Hematopoietic multipotent progenitor cell treated with erythropoietin and hydrocortisone succinate and interleukin-3 and kit ligand, for 6 days (in vitro differentiated cells): ENCODE measurements around the gene ADGRD1.
A peak's percentile ranks its signal among the peaks of the same experiment; 100 is the strongest.
"Not testable (repeated sequence)": the region's sequence is repeated elsewhere in the genome, so short reads cannot be mapped to it uniquely, and the experiment has no call there.

ENCODE experiments used
- DNase-seq: peaks from one replicate; pipeline ENCODE4 v3.0.0-alpha.2; 2015

ADGRD1 gene

GRCh38 chr12:131106349-131106941 is 152.7 kb downstream of the ADGRD1 start:
- DNase-seq = no peak

DNA sequence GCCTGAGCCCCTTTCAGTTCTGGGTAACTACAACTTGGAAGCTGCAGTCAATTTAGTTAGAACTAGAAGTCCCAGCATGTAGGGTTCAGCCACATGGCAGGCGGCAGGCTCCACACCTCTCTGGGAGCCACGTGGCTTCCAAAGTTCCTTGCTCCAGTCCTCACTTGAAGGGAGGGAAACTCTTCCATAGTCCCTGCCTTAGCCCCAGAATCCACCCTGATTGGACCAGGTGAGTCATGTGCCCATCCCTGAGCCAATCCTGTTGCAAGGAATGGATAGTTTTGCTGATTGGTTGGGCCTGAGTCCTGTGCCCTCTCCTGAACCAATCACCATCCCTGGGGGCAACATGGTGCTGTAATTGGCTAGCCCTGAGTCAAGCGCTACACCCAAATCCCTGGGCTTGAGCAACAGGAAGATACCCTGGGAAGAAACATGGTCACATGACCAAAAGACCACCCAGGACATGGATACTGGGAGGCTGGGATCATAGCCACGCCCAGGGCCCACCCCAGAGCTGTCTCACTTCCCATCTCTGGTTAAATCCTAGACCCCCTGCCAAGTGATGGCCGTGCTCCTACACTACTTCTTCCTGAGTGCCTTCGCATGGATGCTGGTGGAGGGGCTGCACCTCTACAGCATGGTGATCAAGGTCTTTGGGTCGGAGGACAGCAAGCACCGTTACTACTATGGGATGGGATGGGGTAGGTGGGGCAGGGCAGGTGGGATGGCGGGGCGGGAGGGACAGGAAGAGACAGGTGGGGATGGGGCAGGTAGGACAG is 154.7 kb downstream of the ADGRD1 start:
- no peak for DNase-seq

DNA sequence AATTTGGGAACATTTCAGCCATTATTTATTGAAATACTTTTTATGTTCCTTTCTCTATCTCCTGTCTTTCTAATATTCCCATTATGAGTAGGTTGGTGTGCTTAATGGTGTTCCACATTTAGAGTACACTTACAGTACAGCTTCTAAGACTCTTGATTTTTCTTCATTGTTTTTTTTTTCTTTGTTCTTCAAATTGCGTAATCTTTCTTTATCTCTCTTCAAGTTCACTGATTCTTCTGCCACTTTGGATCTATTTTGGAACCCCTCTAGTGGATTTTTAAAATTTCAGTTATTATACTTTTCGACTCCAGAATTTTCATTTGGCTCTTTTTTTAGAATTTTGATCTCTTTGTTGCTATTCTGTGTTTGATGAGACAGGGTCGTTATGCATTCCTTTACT is 157.7 kb downstream of the ADGRD1 start:
- no peak for DNase-seq

GRCh38 chr12:131112021-131112420 is 158.3 kb downstream of the ADGRD1 start:
- DNase-seq = no peak

DNA sequence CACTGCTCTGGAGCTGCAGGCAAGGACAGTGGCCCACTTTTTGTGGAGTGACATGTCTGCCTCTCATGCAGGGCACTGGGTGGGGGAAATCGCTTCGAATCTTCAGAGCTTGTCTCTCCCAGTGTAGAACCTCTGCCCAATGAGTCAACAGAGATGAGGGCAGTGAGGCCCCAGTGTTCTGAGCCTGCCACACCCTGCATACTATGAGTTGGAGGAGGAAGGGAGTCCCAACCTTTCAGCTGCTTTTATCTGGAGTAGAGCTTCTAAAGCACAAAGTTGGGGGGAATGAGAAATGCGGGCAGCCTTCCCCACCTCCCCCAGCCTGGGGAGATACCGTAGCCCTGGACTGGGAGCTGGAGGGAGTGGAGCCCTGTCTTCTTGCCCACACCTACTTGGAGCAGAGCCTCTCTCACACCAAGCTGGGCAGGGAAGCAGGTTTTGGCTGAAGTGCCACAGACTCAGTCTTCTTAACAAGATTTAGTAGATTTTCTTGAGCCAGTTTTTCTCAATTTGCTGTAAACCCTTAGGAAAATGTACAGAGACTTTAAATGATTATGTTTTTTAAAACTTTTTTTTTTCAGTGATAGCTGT is 159.1 kb downstream of the ADGRD1 start:
- peak; percentile 26 for DNase-seq

DNA sequence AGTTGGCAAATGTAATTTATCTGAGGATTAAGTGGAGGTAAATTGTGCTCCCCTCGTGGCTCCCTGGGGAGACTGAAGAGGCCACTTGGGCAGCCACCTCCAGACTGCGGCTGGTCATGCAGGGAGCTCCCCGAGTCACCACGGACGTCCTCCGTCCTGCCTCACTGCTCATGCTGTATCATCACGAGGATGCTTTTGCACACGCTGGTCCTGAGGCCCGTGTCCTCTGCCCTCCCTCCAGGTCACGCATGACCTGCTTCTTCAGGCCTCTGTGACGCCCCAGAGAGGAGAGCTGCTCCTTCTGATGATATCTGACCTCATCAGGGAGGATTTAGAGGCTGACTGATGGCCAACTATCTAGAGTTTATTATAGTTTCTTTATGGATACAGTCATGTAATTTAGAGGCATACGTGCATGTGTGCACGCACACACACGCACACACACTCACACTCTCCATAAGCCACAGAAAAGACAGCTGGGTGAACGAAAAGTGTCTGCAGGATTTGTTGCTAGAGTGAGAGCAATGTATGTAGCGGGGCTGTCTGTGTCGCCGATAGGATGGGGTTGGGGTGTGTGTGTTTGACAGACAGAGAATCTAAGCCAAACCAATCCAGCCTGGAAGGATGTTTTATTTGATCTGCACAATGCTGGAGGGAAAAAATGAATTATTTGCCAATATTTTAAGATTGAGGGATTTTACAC is 160.0 kb downstream of the ADGRD1 start:
- no peak for DNase-seq

DNA sequence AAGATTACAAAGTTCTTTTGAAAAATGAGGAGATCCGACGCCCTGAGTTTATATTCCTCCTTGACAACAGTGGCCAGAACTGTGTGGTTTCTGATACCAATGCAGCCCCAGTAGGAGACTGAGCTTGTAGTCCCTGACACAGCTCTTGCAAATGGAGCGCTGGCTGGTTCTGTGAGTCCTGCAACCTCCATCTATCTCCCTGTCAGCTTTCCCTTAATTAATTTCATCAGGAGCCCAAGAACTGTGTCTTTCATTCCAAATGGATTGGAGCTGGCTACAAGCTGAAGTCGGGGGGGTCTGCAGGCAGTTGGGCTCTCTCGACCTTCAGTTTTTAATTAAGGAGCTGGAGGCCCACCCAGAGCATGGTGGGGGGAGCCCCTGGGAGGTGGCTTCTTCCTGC is 160.6 kb downstream of the ADGRD1 start:
- no peak for DNase-seq

GRCh38 chr12:131114942-131115584 is 161.4 kb downstream of the ADGRD1 start:
- DNase-seq = no peak

DNA sequence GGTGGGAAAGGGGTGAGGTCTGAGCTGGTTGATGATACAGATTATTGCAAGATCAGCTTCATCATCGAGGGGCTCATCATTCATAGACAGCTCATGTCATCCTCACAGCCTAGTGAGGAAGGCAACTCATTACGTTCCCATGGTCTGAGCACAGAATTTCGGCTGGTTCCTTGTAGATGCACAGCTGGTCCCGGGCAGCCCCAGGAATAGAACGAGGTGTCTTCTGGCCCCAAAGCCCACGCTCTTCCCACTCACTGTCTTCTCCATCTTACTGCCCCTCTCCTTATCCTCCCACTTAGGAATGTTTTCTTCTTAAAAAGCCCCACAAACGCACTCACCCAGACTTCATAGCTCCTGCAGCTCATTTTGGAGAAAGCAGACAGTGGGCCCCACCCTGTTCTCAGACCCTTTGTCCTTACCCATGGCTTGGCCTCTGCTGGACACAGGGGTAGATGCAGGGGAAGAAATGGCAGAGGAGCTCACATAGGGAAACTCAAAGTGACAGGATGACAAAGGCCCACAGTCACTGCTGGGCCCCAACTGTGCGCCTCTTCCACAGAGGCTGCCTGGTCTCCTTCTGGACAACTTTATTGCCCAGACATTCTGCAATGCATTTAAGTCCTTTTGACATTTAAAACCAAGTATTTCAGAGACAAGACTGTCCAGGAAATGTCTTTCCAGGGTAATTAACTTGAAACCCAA is 162.2 kb downstream of the ADGRD1 start:
- no peak for DNase-seq

DNA sequence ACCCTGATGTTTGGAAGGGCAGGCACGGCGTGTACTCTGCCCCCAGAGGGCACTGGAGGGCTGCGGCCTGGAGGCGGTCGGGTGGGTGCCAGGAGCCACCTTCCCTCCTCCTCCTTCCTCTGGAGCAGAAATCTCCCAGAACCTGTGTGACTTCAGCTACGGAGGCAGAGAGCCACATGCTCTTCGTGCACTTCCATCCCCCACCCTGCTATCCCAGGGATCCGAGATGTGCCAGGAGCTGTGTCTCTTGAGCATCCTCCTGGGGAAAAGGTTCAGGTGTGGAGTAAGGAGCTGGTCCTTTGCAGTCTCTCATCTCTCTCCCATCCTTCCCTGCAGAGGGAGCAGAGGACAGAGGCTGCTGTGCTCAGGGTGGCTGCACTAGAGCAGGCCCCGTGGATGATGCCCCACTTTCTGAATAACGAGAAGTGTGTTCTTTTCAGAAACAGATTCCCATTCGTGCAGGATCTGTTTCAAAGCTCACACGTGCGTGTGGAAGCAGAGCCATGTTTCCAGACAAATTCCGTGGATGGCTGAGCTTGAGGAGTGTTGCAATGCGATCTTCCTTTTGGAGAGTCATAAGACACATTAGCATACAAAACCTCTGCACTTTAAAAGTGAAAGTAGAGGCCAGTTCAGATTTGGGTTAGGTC is 162.9 kb downstream of the ADGRD1 start:
- peak; percentile 43 for DNase-seq

DNA sequence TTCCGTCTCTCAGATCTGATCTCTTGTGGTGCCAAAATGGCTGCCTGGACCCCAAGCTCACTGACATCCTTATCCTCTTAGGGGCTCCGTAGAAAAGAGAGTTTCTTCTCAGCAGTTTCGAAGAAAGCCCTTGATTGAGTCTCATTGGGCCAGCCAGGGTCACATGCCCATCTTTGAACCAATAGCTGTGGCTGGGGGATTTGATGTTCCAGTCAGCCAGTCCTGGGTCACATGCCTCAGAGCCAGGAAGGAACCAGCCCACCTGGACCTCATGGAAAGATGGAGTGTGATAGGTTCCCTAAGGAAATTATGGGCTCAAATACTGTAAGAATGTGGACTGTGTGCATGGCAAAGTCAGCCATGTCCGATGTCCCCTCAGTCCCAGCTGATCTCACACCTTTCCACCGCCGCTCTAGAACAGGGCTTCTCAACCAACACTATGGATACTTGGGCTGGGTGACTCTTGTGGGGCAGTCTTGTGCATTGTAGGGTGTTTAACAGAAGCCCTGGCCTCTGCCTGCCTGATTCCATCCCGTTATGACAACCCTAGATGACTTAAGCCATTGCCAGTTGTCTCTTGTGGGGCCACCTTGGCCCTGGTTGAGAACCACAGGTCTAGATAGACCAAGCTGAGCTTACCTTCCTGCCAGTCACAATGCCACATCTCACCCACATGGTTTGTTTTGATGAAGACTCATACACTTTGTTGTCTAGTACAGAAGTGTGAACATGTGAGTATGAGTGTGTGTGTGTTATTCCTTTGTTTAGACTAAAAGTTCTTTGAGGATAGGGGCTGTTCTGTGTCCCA is 163.9 kb downstream of the ADGRD1 start:
- DNase-seq = no peak

GRCh38 chr12:131118371-131118770 is 164.7 kb downstream of the ADGRD1 start:
- no peak for DNase-seq

- DNase-seq = not testable (repeated sequence)
These were observed 165.6 kb downstream of the ADGRD1 start for GRCh38 chr12:131119345-131119744.

DNA sequence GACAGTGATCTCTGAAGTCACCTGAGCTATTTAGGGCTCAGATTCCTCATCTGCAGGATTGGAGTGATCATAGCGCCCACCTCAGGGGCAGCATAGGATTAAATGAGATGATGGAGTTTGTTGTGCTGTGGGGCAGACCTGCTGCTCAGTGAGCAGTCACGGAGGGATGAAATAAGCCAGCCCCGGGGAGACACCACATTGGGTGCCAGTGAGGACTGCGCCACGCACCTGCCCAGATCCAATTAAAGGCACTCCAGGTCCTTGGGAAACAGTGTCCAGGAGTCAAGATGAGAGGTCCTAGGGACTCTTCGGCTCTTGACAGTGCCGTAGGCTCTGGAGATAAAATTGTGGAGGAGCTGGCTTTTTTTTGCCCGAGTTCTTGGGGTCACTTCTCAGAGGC is 166.2 kb downstream of the ADGRD1 start:
- DNase-seq = no peak

GRCh38 chr12:131120831-131121271 is 167.1 kb downstream of the ADGRD1 start:
- no peak for DNase-seq

DNA sequence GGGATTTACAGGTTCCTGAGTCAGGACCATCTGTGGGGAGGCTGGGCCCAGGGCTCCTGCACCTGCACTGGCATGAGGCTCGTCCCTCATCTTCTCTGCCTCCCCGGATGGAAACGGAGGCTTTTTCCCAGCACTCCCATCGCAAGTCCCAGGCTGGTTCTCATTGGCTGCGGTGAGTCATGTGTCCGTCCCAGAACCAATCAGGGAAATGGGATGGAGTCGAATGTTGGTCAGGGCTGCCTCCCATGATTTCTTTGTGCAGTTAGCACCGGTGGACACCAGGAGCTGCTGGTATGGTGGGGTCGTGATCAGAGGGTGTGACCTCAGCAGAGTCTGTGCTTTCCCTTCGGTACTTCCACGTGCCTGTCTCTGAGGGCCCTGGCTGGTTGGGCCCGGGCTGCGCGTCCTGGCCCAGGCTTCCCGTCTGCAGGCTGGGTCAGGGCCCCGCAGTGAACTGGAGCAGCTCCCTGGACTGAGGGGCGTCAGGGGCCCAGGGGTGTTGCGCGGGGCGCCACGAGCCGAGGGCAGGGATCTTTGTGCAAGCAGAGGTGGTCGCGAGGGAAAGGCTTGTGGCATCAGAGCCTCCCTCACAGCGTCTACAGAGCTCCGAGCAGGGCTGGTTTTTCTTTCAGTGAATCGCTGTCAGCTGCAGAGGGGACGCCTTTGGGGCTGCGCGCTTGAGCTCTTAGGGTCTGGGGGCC is 168.1 kb downstream of the ADGRD1 start:
- DNase-seq = no peak

GRCh38 chr12:131122631-131123030 is 168.9 kb downstream of the ADGRD1 start:
- DNase-seq = no peak

DNA sequence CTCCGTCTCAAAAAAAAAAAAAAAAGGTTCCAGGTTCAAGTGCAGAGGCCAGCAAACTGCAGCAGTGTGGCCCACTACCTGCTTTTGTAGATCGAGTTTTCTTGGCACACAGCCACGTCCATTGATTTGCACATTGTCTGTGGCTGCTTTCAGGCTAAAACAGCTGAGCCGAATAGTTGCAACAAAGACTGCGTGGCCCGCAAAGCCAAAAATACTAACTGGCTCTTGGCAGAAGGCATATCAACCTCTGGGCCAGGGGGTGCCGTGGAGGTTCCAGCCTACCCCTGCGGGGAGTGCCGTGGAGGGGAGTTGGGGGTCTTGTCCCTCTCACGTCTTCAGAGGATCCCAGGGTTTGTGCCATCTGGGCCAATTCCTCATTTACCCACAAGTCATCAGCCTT is 170.1 kb downstream of the ADGRD1 start:
- no peak for DNase-seq

GRCh38 chr12:131124487-131125280 is 171.0 kb downstream of the ADGRD1 start:
- no peak for DNase-seq
